SU-DHL-6 (cell line): ENCODE measurements around the gene HTR1D.

Source experiments
- CTCF ChIP-seq: fragments of 200-600 bp; sonication (generic); IDR thresholded peaks from one replicate; pipeline ENCODE4 v1.5.1; 2017; ENCODE audit warnings: antibody characterized with exemption, mild to moderate bottlenecking, low read length, moderate library complexity; ENCODE audit not compliant: insufficient read depth, poor library complexity, severe bottlenecking
- EZH2phosphoT487 ChIP-seq: fragments of 200-600 bp; sonication (generic), shearing (Covaris generic); conservative IDR thresholded peaks from 2 replicates; pipeline ENCODE4 v1.6.1; 2018; ENCODE audit warnings: mild to moderate bottlenecking, antibody characterized with exemption, low read length, moderate library complexity, mixed read lengths

- no peak for TF ChIP-seq CTCF
- TF ChIP-seq EZH2phosphoT487, result no peak
Measured at GRCh38 chr1:23169195-23169575, 48.1 kb downstream of the HTR1D start.
